Heart right ventricle (tissue), 16 donors: ENCODE results near the gene DFFA. TPM values are rescaled to one million over a fixed set of nuclear protein-coding genes. Genes with fewer than 3 reads are reported as not detected.
A peak's percentile ranks its signal among the peaks of the same experiment; 100 is the strongest.

ENCODE experiments used
- ATAC-seq, 8 donors: fragments of 200-7000 bp; cut with Tn5 transposase; one replicate each; pipeline ENCODE4 v1.9.1; 2020; ENCODE audit warnings: mild to moderate bottlenecking in 8 of 8, moderate library complexity in 8 of 8, moderate number of reproducible peaks in 1 of 8
- DNase-seq, 2 donors: peaks; one replicate each; pipeline ENCODE4 v3.0.0-alpha.2; 2020
- H3K27ac ChIP-seq, 10 donors: fragments of 200-600 bp; sonication (generic) in 2 of 10; one replicate each; pipeline versions ENCODE4 v1.5.0 to v1.8.0; 2020 to 2022; ENCODE audit warnings: mild to moderate bottlenecking in 3 of 10
- H3K27me3 ChIP-seq, 7 donors: fragments of 200-600 bp; one replicate each; pipeline ENCODE4 v1.8.0; 2021 to 2022; ENCODE audit warnings: mild to moderate bottlenecking in 2 of 7
- H3K36me3 ChIP-seq, 9 donors: fragments of 200-600 bp; sonication (generic) in 1 of 9; one replicate each; pipeline versions ENCODE4 v1.5.0 to v1.8.0; 2020 to 2022; ENCODE audit warnings: mild to moderate bottlenecking in 2 of 9
- H3K4me1 ChIP-seq, 9 donors: fragments of 200-600 bp; sonication (generic) in 1 of 9; one replicate each; pipeline versions ENCODE4 v1.5.0 to v1.8.0; 2020 to 2022; ENCODE audit warnings: mild to moderate bottlenecking in 4 of 9
- H3K4me3 ChIP-seq, 10 donors: fragments of 200-600 bp; sonication (generic) in 2 of 10; one replicate each; pipeline versions ENCODE4 v1.5.0 to v1.8.0; 2020 to 2022; ENCODE audit warnings: mild to moderate bottlenecking in 7 of 10, moderate library complexity in 2 of 10
- H3K9me3 ChIP-seq, 11 donors: fragments of 200-600 bp in 10 of 11; sonication (generic) in 2 of 11; one replicate each; pipeline versions ENCODE4 v1.5.0 to v1.8.0; 2013 to 2022; ENCODE audit warnings: mild to moderate bottlenecking in 2 of 11, control low read depth in 1 of 11, moderate library complexity in 1 of 11
- WGBS, 2 donors: extraction: QIAGEN DNeasy Blood & Tissue Kit; methylation state at CpG; one replicate each; pipeline ENCODE4 v1.1.7; 2013; ENCODE audit warnings: inconsistent platforms in 1 of 2; 5-methylcytosine and 5-hydroxymethylcytosine counted together
- intact Hi-C, 10 donors: fragments of 100-400 bp; cut with DNase I; formaldehyde crosslinking; loops; one replicate each; pipeline versions ENCODE4 v1.11.1 to v1.14.2; 2022
- polyA plus RNA-seq, 2 donors: library from polyadenylated mRNA; stranded (reverse); fragments of 200-250 nt; gene quantifications; one replicate each; pipeline ENCODE4 v1.2.3, GENCODE V29; 2013
- total RNA-seq, 10 donors: library from RNA; stranded (reverse); fragmentation: NEBNext Ultra II Directional in 3 of 10; extraction: Animal tissue kit (Norgen Biotek cat#: 25700) in 3 of 10; gene quantifications; one replicate each; pipeline versions ENCODE4 v1.2.1 to v1.2.4, GENCODE V29; 2021 to 2023
- TF ChIP-seq, protein P1 (sequence below), 9 donors: fragments of 200-600 bp; sonication (generic) in 2 of 9; IDR thresholded peaks; one replicate each; pipeline versions ENCODE4 v1.5.0 to v1.8.0; 2021 to 2022; ENCODE audit warnings: antibody characterized with exemption in 9 of 9, mild to moderate bottlenecking in 5 of 9, moderate library complexity in 1 of 9
- donor health status: Arrhythmogenic right ventricular cardiomyopathy.
- donor health status: ischemic (EF 13 %, LVEDD 7.1; RV severe dilation, severe dysfunction).
- donor health status: healthy with polysubstance abuse.
- donor health status: DM: no; HTN: yes; CAD: no.
- donor health status: DM: no; HTN: no; CAD: no.
- donor health status: ischemic (EF 25% LVEDD 6.9; RV normal size, moderate dysfunction).
- donor health status: ischemic (EF 25% LVEDD 5.7; RV mildly dilated, moderate dysfunction).
- donor health status: healthy.
- donor health status: DM: yes; HTN: yes; CAD: no.
- donor health status: Ischemic cardiomyopathy.
- donor health status: ischemic (EF 35%, LVEDD 5.7; RV mildly dilated, moderate dysfunction).
- donor health status: nonischemic (EF 11% LVEDD 7.7; RV severe dilation, severe dysfunction).
- donor health status: DM: yes; HTN: yes; CAD: no.
- donor health status: PGD.
- donor health status: ischemic (EF 29% LVEDD 5.4; RV normal size, mild dysfunction).
- donor health status: nonischemic (EF 23%, LVEDD 6.1; RV moderate dilation, normal function).

Gene DFFA
- total and polyA plus RNA-seq, 12 donors = 9.1 to 26.7 (median 23.0) TPM

DNA sequence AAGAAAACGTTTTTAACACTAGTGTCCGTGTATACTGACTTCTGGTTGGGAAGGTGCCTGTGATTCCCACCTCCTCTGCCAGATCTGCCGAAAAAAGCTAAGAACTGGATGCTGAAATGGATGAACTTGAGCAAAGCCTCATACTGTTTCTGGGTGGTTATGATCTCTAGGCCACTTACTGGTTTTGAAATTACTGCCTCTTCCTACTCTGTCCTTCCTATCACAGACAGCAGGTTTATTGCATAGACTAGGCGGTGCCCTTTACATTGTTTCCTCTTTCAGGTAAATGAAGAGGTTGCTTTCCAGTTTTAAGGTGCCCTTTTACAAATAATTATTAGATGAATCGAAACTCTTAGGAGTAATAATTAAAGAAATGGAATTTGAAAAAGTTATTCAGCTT, 29.9 kb upstream of the DFFA start:
- no peaks in the 10 kb centered on the region for H3K27me3 ChIP-seq
- intact Hi-C loops = loop anchor here in 2 of 10 donors (10.0 kb wide), 2 partner anchors 443 to 453 kb away; no protein-coding TSS in a partner anchor
- H3K4me1 ChIP-seq = peaks cover 0 to 6% (median 0%) of the 10 kb centered on the region in 9 donors
- no peak overlapping the region for H3K4me3 ChIP-seq
- H3K36me3 ChIP-seq = peaks cover 0 to 6% (median 0%) of the 10 kb centered on the region in 9 donors
- DNase-seq (no peak), ATAC-seq (no peak)
- 87% methylated on average over 5 of the region's 5 CpGs for WGBS, 2 donors
- TF ChIP-seq, protein P1, sequence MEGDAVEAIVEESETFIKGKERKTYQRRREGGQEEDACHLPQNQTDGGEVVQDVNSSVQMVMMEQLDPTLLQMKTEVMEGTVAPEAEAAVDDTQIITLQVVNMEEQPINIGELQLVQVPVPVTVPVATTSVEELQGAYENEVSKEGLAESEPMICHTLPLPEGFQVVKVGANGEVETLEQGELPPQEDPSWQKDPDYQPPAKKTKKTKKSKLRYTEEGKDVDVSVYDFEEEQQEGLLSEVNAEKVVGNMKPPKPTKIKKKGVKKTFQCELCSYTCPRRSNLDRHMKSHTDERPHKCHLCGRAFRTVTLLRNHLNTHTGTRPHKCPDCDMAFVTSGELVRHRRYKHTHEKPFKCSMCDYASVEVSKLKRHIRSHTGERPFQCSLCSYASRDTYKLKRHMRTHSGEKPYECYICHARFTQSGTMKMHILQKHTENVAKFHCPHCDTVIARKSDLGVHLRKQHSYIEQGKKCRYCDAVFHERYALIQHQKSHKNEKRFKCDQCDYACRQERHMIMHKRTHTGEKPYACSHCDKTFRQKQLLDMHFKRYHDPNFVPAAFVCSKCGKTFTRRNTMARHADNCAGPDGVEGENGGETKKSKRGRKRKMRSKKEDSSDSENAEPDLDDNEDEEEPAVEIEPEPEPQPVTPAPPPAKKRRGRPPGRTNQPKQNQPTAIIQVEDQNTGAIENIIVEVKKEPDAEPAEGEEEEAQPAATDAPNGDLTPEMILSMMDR (IDR thresholded peaks at IDR 0.05) = no peak
- H3K9me3 ChIP-seq = no peaks in the 10 kb centered on the region
- H3K27ac ChIP-seq = no peak overlapping the region

DNA sequence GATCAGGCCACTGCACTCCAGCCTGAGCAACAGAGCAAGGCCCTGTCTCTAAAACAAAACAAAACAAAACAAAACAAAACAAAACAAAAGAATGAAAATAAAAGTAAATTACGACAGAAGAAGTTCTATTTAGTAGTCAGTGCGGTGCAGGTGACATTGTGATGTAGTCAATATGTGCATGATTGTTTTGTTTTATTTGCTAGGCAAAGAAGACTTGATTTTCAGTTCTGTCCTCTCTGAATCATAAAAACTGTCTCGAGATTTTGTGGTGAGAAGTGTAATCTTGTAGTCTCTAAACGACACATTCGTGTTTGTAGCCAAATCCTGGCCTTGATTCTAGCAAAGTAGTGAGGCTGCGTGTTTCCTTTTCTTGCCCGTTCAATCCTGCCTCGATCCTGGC, 25.9 kb upstream of the DFFA start:
- no peaks in the 10 kb centered on the region for H3K9me3 ChIP-seq

DNA sequence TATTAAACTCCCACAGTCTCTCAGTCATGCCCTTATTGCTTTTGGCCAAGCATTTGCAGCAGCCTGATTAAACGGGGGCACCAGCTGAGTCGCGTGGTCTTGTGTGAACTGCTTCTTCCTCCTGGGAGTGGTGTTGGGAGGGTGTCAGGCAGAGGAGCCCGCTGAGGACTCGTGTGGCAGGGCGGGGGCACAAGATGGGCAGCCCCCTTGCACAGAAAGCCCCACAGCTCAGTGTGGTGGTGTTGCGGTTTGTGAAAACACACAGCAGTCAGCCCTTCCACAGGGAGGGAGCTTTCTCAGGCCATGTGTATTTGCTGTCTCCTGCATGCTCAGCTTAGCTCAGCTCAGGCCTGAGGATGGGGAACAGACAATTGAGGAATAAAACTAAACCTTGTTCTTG, 24.8 kb upstream of the DFFA start:
- H3K4me3 ChIP-seq = no peak overlapping the region
- TF ChIP-seq, protein P1 (IDR thresholded peaks at IDR 0.05) = no peak
- WGBS, 2 donors = 91 to 92% methylated on average over 7 of the region's 7 CpGs
- intact Hi-C loops = loop anchor here in 5 of 10 donors (5.0 to 10.0 kb wide), 3 partner anchors 62 to 448 kb away; partner anchors contain the start of gene CENPS (in 2 of the 5)
- no peak for DNase-seq
- H3K9me3 ChIP-seq = no peaks in the 10 kb centered on the region
- H3K27me3 ChIP-seq = no peaks in the 10 kb centered on the region
- no peak overlapping the region for H3K27ac ChIP-seq
- no peak for ATAC-seq
- H3K36me3 ChIP-seq = peaks cover 0 to 22% (median 0%) of the 10 kb centered on the region in 9 donors
- H3K4me1 ChIP-seq = peaks cover 0 to 36% (median 20%) of the 10 kb centered on the region in 9 donors

More for the DNA sequence above, 25.9 kb upstream of the DFFA start:
- no peak for ATAC-seq
- Histone ChIP-seq H3K27ac (no peak overlapping the region), H3K4me3 (no peak overlapping the region), H3K4me1 (peaks cover 0 to 36% (median 20%) of the 10 kb centered on the region in 9 donors), H3K27me3 (no peaks in the 10 kb centered on the region), H3K36me3 (peaks cover 0 to 22% (median 0%) of the 10 kb centered on the region in 9 donors)
- intact Hi-C loops = loop anchor here in 5 of 10 donors (5.0 to 10.0 kb wide), 3 partner anchors 63 to 447 kb away; partner anchors contain the start of gene CENPS (in 2 of the 5)
- TF ChIP-seq, protein P1 (IDR thresholded peaks at IDR 0.05) = no peak
- WGBS, 2 donors = 89 to 93% methylated on average over 8 of the region's 8 CpGs
- no peak for DNase-seq

DNA sequence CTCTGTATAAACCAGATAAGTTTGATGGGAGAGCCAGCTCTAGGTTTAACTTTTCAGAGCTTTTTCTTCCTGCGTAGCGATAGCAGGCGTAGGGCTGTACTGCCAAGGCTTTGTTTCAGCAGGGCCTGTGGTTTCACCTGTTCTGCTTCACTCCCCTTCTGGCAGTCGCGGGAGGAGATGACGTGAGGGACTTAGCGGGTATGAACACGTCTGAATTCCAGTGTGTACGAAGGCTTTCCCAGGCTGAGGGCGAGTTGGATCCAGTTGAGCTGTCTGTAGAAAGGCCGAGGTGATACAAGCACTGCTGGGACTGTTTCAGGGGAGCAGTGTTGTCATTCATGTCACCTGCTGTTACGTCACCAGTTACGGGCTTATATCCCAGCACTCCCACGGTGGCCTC, 23.6 kb upstream of the DFFA start:
- peaks cover 0 to 25% (median 0%) of the 10 kb centered on the region in 9 donors for H3K36me3 ChIP-seq
- 80 to 87% methylated on average over 14 of the region's 14 CpGs for WGBS, 2 donors
- H3K4me1 ChIP-seq = peaks cover 0 to 36% (median 20%) of the 10 kb centered on the region in 9 donors
- peak overlapping the region in 5 of 10 donors; percentile 11 to 82 (median 64) for H3K27ac ChIP-seq
- H3K9me3 ChIP-seq = no peaks in the 10 kb centered on the region
- intact Hi-C loops = loop anchor here in 8 of 10 donors (2.0 to 10.0 kb wide), 5 partner anchors 61 to 449 kb away; partner anchors contain the start of gene CENPS (in 4 of the 8)
- H3K27me3 ChIP-seq = no peaks in the 10 kb centered on the region
- H3K4me3 ChIP-seq = no peak overlapping the region
- TF ChIP-seq, protein P1 (IDR thresholded peaks at IDR 0.05) = no peak
- no peak for DNase-seq
- peak in 5 of 8 donors; percentile 6 to 46 (median 20) for ATAC-seq
